ENCODE results near the gene SCMH1. TPM values are rescaled to one million over a fixed set of nuclear protein-coding genes. Genes with fewer than 3 reads are reported as not detected.

SCMH1 gene
- total and polyA plus RNA-seq, 12 donors = 29.3 to 62.5 (median 42.2) TPM

- WGBS, 4 donors = 91 to 99% (median 93%) methylated on average over 7 of the region's 7 CpGs
Measured at GRCh38 chr1:41169066-41169798, 72.9 kb downstream of the SCMH1 start.

GRCh38 chr1:41167667-41168066 is 74.4 kb downstream of the SCMH1 start:
- Histone ChIP-seq H3K36me3 (replicated peaks in 1 of 2) (no peaks in the 10 kb centered on the region), H3K9me3 (replicated peaks in 1 of 3) (no peaks in the 10 kb centered on the region), H3K4me1 (replicated peaks in 1 of 2) (no peaks in the 10 kb centered on the region), H3K27ac (no peak overlapping the region), H3K27me3 (no peaks in the 10 kb centered on the region), H3K4me3 (no peak overlapping the region)
- intact Hi-C loops (cut with DNase I) = no loop called here
- no peak for DNase-seq
- WGBS, 4 donors = 97 to 100% (median 99%) methylated on average over 3 of the region's 3 CpGs
- TF ChIP-seq, protein P1, sequence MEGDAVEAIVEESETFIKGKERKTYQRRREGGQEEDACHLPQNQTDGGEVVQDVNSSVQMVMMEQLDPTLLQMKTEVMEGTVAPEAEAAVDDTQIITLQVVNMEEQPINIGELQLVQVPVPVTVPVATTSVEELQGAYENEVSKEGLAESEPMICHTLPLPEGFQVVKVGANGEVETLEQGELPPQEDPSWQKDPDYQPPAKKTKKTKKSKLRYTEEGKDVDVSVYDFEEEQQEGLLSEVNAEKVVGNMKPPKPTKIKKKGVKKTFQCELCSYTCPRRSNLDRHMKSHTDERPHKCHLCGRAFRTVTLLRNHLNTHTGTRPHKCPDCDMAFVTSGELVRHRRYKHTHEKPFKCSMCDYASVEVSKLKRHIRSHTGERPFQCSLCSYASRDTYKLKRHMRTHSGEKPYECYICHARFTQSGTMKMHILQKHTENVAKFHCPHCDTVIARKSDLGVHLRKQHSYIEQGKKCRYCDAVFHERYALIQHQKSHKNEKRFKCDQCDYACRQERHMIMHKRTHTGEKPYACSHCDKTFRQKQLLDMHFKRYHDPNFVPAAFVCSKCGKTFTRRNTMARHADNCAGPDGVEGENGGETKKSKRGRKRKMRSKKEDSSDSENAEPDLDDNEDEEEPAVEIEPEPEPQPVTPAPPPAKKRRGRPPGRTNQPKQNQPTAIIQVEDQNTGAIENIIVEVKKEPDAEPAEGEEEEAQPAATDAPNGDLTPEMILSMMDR (IDR thresholded peaks at IDR 0.05) = no peak
- no peak for TF ChIP-seq POLR2A (IDR thresholded peaks at IDR 0.05)

More at GRCh38 chr1:41169066-41169798, 72.9 kb downstream of the SCMH1 start:
- TF ChIP-seq, protein P1 (IDR thresholded peaks at IDR 0.05) = no peak
- TF ChIP-seq POLR2A (IDR thresholded peaks at IDR 0.05) = no peak
- intact Hi-C loops (cut with DNase I) = no loop called here
- Histone ChIP-seq H3K4me1 (replicated peaks in 1 of 2) (no peaks in the 10 kb centered on the region), H3K36me3 (replicated peaks in 1 of 2) (no peaks in the 10 kb centered on the region), H3K27me3 (no peaks in the 10 kb centered on the region), H3K4me3 (no peak overlapping the region), H3K9me3 (replicated peaks in 1 of 3) (no peaks in the 10 kb centered on the region), H3K27ac (no peak overlapping the region)
- no peak for DNase-seq

DNA sequence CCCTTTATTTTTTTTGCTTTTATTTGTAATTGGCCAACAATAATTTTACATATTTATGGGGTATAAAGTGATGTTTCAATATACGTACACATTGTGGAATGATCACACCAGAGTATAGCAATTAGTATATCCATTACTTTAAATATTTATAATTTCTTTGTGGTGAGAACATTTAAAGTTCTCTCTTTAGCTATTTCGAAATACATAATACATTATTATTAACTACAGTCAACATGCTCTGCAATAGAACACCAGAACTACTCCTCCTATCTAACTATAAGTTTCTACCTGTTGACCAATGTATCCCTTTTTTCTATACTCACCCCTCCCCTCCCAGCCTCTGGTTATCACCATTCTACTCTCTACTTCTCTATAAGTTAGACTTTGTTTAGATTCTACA is 77.4 kb downstream of the SCMH1 start:
- Histone ChIP-seq H3K27ac (no peak overlapping the region), H3K27me3 (no peaks in the 10 kb centered on the region), H3K9me3 (replicated peaks in 1 of 3) (no peaks in the 10 kb centered on the region), H3K4me3 (no peak overlapping the region), H3K36me3 (replicated peaks in 1 of 2) (no peaks in the 10 kb centered on the region), H3K4me1 (replicated peaks in 1 of 2) (no peaks in the 10 kb centered on the region)
- WGBS, 4 donors = 92 to 100% (median 95%) methylated on average over 2 of the region's 2 CpGs
- intact Hi-C loops (cut with DNase I) = no loop called here
- TF ChIP-seq, protein P1 (IDR thresholded peaks at IDR 0.05) = no peak
- TF ChIP-seq POLR2A (IDR thresholded peaks at IDR 0.05) = no peak
- DNase-seq = no peak

DNA sequence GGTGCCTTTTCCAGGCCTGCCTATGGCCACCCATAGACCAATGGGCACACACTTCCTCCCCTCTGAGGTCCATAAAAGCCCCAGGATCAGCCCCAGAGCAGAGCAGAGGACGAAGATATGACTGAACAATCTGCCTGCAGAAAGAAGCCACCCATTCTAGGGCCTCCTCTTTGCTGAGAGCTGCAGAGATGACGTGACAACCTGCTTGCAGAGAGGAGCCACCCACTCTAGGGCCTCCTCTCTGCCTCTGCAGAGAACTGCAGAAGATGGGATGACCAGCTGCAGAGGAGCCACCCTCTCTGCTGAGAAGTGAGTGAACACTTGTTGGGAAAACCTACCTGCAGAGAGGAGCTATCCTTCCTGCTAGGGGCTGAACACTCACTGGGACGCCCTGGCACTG is 79.7 kb downstream of the SCMH1 start:
- Histone ChIP-seq H3K4me1 (replicated peaks in 1 of 2) (no peaks in the 10 kb centered on the region), H3K36me3 (replicated peaks in 1 of 2) (no peaks in the 10 kb centered on the region), H3K27me3 (no peaks in the 10 kb centered on the region), H3K27ac (no peak overlapping the region), H3K4me3 (no peak overlapping the region), H3K9me3 (replicated peaks in 1 of 3) (no peaks in the 10 kb centered on the region)
- WGBS, 4 donors = 94 to 100% (median 97%) methylated on average over 3 of the region's 3 CpGs
- TF ChIP-seq, protein P1 (IDR thresholded peaks at IDR 0.05) = no peak
- TF ChIP-seq POLR2A (IDR thresholded peaks at IDR 0.05) = no peak
- no peak for DNase-seq
- intact Hi-C loops (cut with DNase I) = no loop called here
